Ectodermal cell (in vitro differentiated cells): Measurements from ENCODE around the gene PEBP1.

Experiments
- H3K27ac ChIP-seq: 2 replicates; pipeline ENCODE4 v1.7.0; 2013; ENCODE audit warnings: mild to moderate bottlenecking, low read depth, low read length; ENCODE audit not compliant: insufficient read depth, poor library complexity, severe bottlenecking
- H3K27me3 ChIP-seq: 2 replicates; pipeline ENCODE4 v1.7.0; 2013; ENCODE audit warnings: mild to moderate bottlenecking, low read length; ENCODE audit not compliant: insufficient read depth, control insufficient read depth, poor library complexity, severe bottlenecking
- H3K36me3 ChIP-seq: one replicate; pipeline ENCODE4 v1.7.0; 2013; ENCODE audit warnings: low read length; ENCODE audit not compliant: control insufficient read depth, insufficient read depth
- H3K4me1 ChIP-seq: one replicate; pipeline ENCODE4 v1.7.0; 2013; ENCODE audit warnings: low read length; ENCODE audit not compliant: control insufficient read depth, insufficient read depth
- H3K4me3 ChIP-seq: 2 replicates; pipeline ENCODE4 v1.7.0; 2013; ENCODE audit warnings: low read depth, low read length, control low read depth; ENCODE audit not compliant: insufficient read depth
- H3K9me3 ChIP-seq: 2 replicates; pipeline ENCODE4 v1.7.0; 2013; ENCODE audit warnings: mild to moderate bottlenecking, low read length, moderate library complexity; ENCODE audit not compliant: control insufficient read depth
- WGBS, 2 experiments: methylation state at CpG; one replicate each; pipeline ENCODE4 v1.1.7; 2013; ENCODE audit warnings: missing lambda C conversion rate in 2 of 2; 5-methylcytosine and 5-hydroxymethylcytosine counted together

PEBP1 gene

DNA sequence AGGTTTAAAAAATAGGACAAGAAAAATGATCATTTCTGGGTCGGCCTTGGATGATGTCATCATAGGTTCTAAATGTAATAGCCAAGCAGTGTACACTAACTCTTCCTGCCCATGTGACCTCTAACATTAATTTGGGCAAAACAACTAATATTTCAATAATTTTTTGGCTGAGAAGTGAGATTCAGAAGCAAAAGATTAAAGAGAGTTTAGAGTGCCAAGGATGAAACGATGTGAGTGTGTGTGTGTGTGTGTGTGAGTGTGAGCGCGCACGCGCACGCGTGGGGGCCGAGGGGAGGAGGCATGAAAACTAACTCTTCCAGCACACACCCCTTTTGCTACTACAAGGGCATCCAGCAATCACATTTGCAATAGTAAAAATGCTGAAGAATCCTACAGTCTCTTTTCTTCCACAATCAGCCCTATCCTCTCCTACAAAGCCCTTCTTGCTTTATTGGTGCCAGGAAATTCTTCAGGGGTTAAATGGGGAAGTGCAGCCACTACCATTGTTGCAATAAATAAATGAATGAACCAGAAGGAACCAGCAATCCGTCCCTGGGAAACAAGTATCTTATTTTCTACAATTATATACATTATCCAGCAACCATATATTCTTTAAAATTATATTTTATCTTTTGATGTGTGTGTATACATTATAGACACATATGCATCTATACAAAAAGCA lies 52.9 kb downstream of the PEBP1 start:
- no peaks in the 10 kb centered on the region for H3K27me3 ChIP-seq
- H3K4me1 ChIP-seq, result peaks cover 11% of the 10 kb centered on the region
- H3K4me3 ChIP-seq, result no peak overlapping the region
- H3K36me3 ChIP-seq, result no peaks in the 10 kb centered on the region
- H3K27ac ChIP-seq, result no peak overlapping the region
- no peaks in the 10 kb centered on the region for H3K9me3 ChIP-seq
- 94% methylated on average over 7 to 9 of the region's 10 CpGs for WGBS, 2 experiments

GRCh38 chr12:118189741-118190191 lies 53.8 kb downstream of the PEBP1 start:
- no peaks in the 10 kb centered on the region for H3K9me3 ChIP-seq
- no peaks in the 10 kb centered on the region for H3K27me3 ChIP-seq
- H3K4me1 ChIP-seq, result peaks cover 11% of the 10 kb centered on the region
- H3K36me3 ChIP-seq, result no peaks in the 10 kb centered on the region
- peak overlapping the region; percentile 16 for H3K4me3 ChIP-seq
- 13 to 18% methylated on average over 14 of the region's 14 CpGs for WGBS, 2 experiments
- H3K27ac ChIP-seq, result peak overlapping the region; percentile 93

DNA sequence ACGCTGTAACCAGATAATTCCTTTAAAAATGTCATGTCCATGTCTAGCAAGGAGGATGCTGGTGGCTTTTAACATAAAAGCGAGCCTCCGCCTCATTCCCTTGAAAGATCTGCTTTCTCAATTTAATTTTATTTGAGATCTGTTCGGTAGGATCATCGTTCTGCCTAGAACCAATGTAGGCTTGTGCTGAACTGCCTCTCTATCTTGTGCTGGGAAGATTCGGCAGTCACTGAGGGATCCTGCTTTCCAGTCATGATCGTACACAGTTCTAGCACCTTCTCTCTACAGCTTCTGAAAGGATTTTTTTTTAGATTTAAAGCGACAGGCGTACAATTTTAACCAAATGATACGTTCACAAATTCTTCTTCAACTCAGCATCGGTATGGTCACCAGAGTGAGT lies 54.3 kb downstream of the PEBP1 start:
- H3K4me3 ChIP-seq, result no peak overlapping the region
- H3K9me3 ChIP-seq, result no peaks in the 10 kb centered on the region
- peaks cover 11% of the 10 kb centered on the region for H3K4me1 ChIP-seq
- H3K36me3 ChIP-seq, result no peaks in the 10 kb centered on the region
- peak overlapping the region; percentile 93 for H3K27ac ChIP-seq
- H3K27me3 ChIP-seq, result no peaks in the 10 kb centered on the region
- WGBS, 2 experiments, result 75 to 78% methylated on average over 11 of the region's 11 CpGs

GRCh38 chr12:118193477-118193876 lies 57.6 kb downstream of the PEBP1 start:
- Histone ChIP-seq H3K27ac (no peak overlapping the region), H3K9me3 (no peaks in the 10 kb centered on the region), H3K36me3 (no peaks in the 10 kb centered on the region), H3K4me3 (no peak overlapping the region), H3K4me1 (peaks cover 11% of the 10 kb centered on the region), H3K27me3 (no peaks in the 10 kb centered on the region)
- WGBS, 2 experiments, result 86 to 93% methylated on average over 5 of the region's 5 CpGs

DNA sequence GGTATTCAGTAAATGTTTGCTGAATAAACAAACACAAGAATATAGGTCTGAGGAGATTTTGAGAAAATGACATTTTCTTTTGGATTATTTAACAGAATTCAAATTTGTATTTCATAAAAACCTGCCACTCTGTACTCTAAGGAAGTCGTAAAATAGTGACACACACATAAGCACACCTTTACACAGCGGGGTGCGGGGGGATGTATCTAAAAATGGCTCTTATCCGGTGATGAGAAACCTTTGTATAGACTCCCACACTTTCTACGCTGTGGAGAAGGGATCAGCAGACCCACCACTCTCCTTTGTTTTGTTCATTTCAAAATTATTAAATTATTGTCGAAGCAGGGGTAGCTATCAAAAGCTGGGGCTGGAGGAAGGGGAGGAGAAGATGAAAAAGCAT lies 58.0 kb downstream of the PEBP1 start:
- no peak overlapping the region for H3K4me3 ChIP-seq
- H3K4me1 ChIP-seq, result peaks cover 8% of the 10 kb centered on the region
- no peaks in the 10 kb centered on the region for H3K27me3 ChIP-seq
- no peaks in the 10 kb centered on the region for H3K9me3 ChIP-seq
- WGBS, 2 experiments, result 87 to 91% methylated on average over 6 of the region's 6 CpGs
- no peaks in the 10 kb centered on the region for H3K36me3 ChIP-seq
- H3K27ac ChIP-seq, result no peak overlapping the region
